DOHH2 (cell line): ENCODE results near the gene GNPTAB.

Source experiments
- EZH2phosphoT487 ChIP-seq: fragments of 200-600 bp; sonication (generic); IDR thresholded peaks from 2 replicates; pipeline ENCODE4 v1.6.1; 2017; ENCODE audit warnings: borderline replicate concordance, mild to moderate bottlenecking, antibody characterized with exemption, low read length, moderate library complexity, mixed read lengths
- TF ChIP-seq, protein P1 (sequence below): fragments of 200-600 bp; sonication (generic); IDR thresholded peaks from one replicate; pipeline ENCODE4 v1.5.1; 2014; ENCODE audit warnings: antibody characterized with exemption, mild to moderate bottlenecking, low read depth, low read length; ENCODE audit not compliant: poor library complexity, severe bottlenecking

- TF ChIP-seq EZH2phosphoT487: no peak
- TF ChIP-seq, protein P1, sequence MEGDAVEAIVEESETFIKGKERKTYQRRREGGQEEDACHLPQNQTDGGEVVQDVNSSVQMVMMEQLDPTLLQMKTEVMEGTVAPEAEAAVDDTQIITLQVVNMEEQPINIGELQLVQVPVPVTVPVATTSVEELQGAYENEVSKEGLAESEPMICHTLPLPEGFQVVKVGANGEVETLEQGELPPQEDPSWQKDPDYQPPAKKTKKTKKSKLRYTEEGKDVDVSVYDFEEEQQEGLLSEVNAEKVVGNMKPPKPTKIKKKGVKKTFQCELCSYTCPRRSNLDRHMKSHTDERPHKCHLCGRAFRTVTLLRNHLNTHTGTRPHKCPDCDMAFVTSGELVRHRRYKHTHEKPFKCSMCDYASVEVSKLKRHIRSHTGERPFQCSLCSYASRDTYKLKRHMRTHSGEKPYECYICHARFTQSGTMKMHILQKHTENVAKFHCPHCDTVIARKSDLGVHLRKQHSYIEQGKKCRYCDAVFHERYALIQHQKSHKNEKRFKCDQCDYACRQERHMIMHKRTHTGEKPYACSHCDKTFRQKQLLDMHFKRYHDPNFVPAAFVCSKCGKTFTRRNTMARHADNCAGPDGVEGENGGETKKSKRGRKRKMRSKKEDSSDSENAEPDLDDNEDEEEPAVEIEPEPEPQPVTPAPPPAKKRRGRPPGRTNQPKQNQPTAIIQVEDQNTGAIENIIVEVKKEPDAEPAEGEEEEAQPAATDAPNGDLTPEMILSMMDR: no peak
These were observed 89.8 kb downstream of the GNPTAB start for GRCh38 chr12:101740980-101741379.
